ENCODE results near the gene CSNK1A1.

The CSNK1A1 gene

GRCh38 chr5:149488645-149489306, 62.5 kb downstream of the CSNK1A1 start:
- in situ Hi-C loops (cut with MboI; ENCODE audit: low sequenced_read_pairs, unreplicated experiment): no loop called here
- no peak for DNase-seq (ENCODE audit: low spot score)
- TF ChIP-seq CTCF (IDR thresholded peaks at IDR 0.05; ENCODE audit: borderline replicate concordance, control extremely low read depth, extremely low read depth, insufficient read depth, missing control alignments): no peak

- in situ Hi-C loops (cut with MboI; ENCODE audit: low sequenced_read_pairs, unreplicated experiment): no loop called here
- DNase-seq (ENCODE audit: low spot score): no peak
- no peak for TF ChIP-seq CTCF (IDR thresholded peaks at IDR 0.05; ENCODE audit: borderline replicate concordance, control extremely low read depth, extremely low read depth, insufficient read depth, missing control alignments)
Measured at GRCh38 chr5:149487672-149488071, 63.6 kb downstream of the CSNK1A1 start.

GRCh38 chr5:149486726-149487635, 64.3 kb downstream of the CSNK1A1 start:
- no peak for DNase-seq (ENCODE audit: low spot score)
- TF ChIP-seq CTCF (IDR thresholded peaks at IDR 0.05; ENCODE audit: borderline replicate concordance, control extremely low read depth, extremely low read depth, insufficient read depth, missing control alignments): no peak

GRCh38 chr5:149485655-149486615, 65.3 kb downstream of the CSNK1A1 start:
- no peak for DNase-seq (ENCODE audit: low spot score)
- no peak for TF ChIP-seq CTCF (IDR thresholded peaks at IDR 0.05; ENCODE audit: borderline replicate concordance, control extremely low read depth, extremely low read depth, insufficient read depth, missing control alignments)
- in situ Hi-C loops (cut with MboI; ENCODE audit: low sequenced_read_pairs, unreplicated experiment): no loop called here

More at GRCh38 chr5:149486726-149487635, 64.3 kb downstream of the CSNK1A1 start:
- in situ Hi-C loops (cut with MboI; ENCODE audit: low sequenced_read_pairs, unreplicated experiment): no loop called here

GRCh38 chr5:149481485-149481884, 69.8 kb downstream of the CSNK1A1 start:
- no peak for DNase-seq (ENCODE audit: low spot score)
- in situ Hi-C loops (cut with MboI; ENCODE audit: low sequenced_read_pairs, unreplicated experiment): no loop called here
- TF ChIP-seq CTCF (IDR thresholded peaks at IDR 0.05; ENCODE audit: borderline replicate concordance, control extremely low read depth, extremely low read depth, insufficient read depth, missing control alignments): no peak

GRCh38 chr5:149478761-149479160, 72.5 kb downstream of the CSNK1A1 start:
- TF ChIP-seq CTCF (IDR thresholded peaks at IDR 0.05; ENCODE audit: borderline replicate concordance, control extremely low read depth, extremely low read depth, insufficient read depth, missing control alignments): no peak
- in situ Hi-C loops (cut with MboI; ENCODE audit: low sequenced_read_pairs, unreplicated experiment): no loop called here
- DNase-seq (ENCODE audit: low spot score): no peak
